Mesodermal cell (in vitro differentiated cells): Measurements from ENCODE around the gene SLC5A12.

ENCODE experiments used
- H3K27ac ChIP-seq: 2 replicates; pipeline ENCODE4 v1.7.0; 2013; ENCODE audit warnings: mild to moderate bottlenecking, low read depth, low read length, moderate library complexity; ENCODE audit not compliant: severe bottlenecking
- H3K36me3 ChIP-seq: 2 replicates; pipeline ENCODE4 v1.7.1; 2013; ENCODE audit warnings: mild to moderate bottlenecking, low read length, moderate library complexity; ENCODE audit not compliant: control insufficient read depth, insufficient read depth
- H3K4me1 ChIP-seq: one replicate; pipeline ENCODE4 v1.7.1; 2013; ENCODE audit warnings: mild to moderate bottlenecking, low read length; ENCODE audit not compliant: insufficient read depth, control insufficient read depth, poor library complexity, severe bottlenecking
- H3K4me3 ChIP-seq: 2 replicates; pipeline ENCODE4 v1.7.0; 2013; ENCODE audit warnings: low read length, control low read depth, mild to moderate bottlenecking; ENCODE audit not compliant: insufficient read depth, poor library complexity, severe bottlenecking; ENCODE audit errors: extremely low read depth
- H3K9me3 ChIP-seq: 2 replicates; pipeline ENCODE4 v1.7.1; 2013; ENCODE audit warnings: mild to moderate bottlenecking, low read length, moderate library complexity; ENCODE audit not compliant: control insufficient read depth
- WGBS, 2 experiments: methylation state at CpG; one replicate each; pipeline ENCODE4 v1.1.5; 2013; ENCODE audit warnings: missing lambda C conversion rate in 2 of 2; ENCODE audit not compliant: insufficient coverage in 2 of 2; 5-methylcytosine and 5-hydroxymethylcytosine counted together

Gene SLC5A12

GRCh38 chr11:26719998-26720397, 1.9 kb downstream of the SLC5A12 start:
- no peaks in the 10 kb centered on the region for H3K36me3 ChIP-seq
- H3K4me3 ChIP-seq = no peak overlapping the region
- no peaks in the 10 kb centered on the region for H3K9me3 ChIP-seq
- no peak overlapping the region for H3K27ac ChIP-seq
- no peaks in the 10 kb centered on the region for H3K4me1 ChIP-seq
- WGBS, 2 experiments = no CpG with 5 or more reads among the region's 2 CpGs

DNA sequence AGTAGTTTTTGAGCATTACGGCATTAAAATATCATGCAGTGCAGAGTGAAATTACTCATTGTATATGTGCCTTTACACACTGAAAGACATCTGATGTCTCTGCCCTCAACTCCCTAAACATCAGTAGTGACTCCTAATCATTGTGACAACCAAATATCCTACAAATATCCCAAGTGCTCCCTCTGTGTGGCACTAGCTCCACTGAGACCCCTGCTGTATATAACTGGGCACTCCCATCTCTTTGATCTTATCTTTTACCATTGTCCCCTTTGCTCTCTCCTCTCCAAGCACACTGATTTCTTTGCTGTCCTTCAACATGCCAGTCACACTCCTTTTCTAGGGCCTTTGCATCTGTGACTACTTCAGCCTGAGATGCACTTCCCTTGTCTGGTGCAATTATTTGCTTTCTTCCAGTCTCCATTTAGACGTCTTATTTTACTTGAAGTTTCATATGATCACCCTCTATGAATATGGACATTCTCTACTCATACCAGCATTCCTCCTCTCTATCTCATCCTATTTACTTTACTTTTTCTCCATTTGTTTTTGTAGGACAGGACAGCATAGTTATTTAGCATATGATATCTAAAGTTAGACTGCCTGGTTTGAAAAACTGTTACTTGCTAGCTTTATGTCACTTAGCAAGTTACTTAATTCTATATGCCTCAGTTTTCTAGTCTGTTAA, 2.4 kb downstream of the SLC5A12 start:
- Histone ChIP-seq H3K4me3 (no peak overlapping the region), H3K4me1 (no peaks in the 10 kb centered on the region), H3K36me3 (no peaks in the 10 kb centered on the region), H3K9me3 (no peaks in the 10 kb centered on the region), H3K27ac (no peak overlapping the region)
- WGBS, 2 experiments = 100% methylated on average over 1 of the region's 2 CpGs

GRCh38 chr11:26717771-26718170, 4.1 kb downstream of the SLC5A12 start:
- Histone ChIP-seq H3K27ac (no peak overlapping the region), H3K4me3 (no peak overlapping the region), H3K4me1 (no peaks in the 10 kb centered on the region), H3K36me3 (no peaks in the 10 kb centered on the region), H3K9me3 (no peaks in the 10 kb centered on the region)

DNA sequence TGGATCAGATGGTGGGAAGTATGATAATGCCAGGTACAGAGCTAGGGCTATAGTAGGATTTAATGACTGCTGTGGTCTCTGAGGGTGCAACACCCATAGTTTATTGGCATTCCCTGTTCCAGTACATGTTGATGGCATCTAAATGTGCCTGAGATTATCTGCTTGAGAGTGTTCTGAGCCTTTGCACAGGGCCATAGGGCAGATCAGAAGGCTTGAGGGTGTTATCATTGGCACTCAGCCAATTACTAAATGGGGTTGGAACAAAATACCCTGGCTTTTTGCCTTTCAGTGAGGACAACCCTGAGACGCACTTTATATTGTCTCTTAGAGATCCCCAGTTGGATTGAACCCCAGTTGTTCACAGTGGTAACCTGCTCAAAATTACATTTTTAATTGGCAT, 6.7 kb downstream of the SLC5A12 start:
- no peak overlapping the region for H3K4me3 ChIP-seq
- H3K36me3 ChIP-seq = no peaks in the 10 kb centered on the region
- H3K27ac ChIP-seq = no peak overlapping the region
- no peaks in the 10 kb centered on the region for H3K9me3 ChIP-seq
- 83 to 100% methylated on average over 1 of the region's 1 CpG for WGBS, 2 experiments
- H3K4me1 ChIP-seq = no peaks in the 10 kb centered on the region

- peaks cover 5% of the 10 kb centered on the region for H3K4me1 ChIP-seq
- peak overlapping the region; percentile 19 for H3K27ac ChIP-seq
- H3K36me3 ChIP-seq = no peaks in the 10 kb centered on the region
- H3K9me3 ChIP-seq = no peaks in the 10 kb centered on the region
- no peak overlapping the region for H3K4me3 ChIP-seq
- WGBS, 2 experiments = 37 to 94% methylated on average over 2 to 4 of the region's 5 CpGs
These were observed 9.4 kb downstream of the SLC5A12 start for GRCh38 chr11:26712497-26712896.

DNA sequence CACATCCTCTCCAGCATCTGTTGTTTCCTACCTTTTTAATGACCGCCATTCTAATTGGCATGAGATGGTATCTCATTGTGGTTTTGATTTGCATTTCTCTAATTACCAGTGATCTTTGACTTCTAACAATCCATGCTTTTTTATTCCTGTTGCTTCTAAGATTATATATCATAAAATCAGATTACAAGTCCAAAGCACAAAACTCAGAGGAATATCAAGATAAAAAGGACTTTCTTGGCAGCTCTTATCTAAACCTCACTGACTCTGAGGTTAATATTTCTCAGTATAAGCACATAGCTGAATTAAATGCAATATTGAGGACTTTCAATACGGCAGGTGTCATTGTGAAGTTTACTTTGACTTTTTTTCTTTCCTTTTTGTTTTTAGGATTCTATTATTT, 11.4 kb downstream of the SLC5A12 start:
- WGBS, 2 experiments = no CpG with 5 or more reads among the region's 2 CpGs
- no peak overlapping the region for H3K4me3 ChIP-seq
- H3K9me3 ChIP-seq = no peaks in the 10 kb centered on the region
- no peaks in the 10 kb centered on the region for H3K36me3 ChIP-seq
- peaks cover 5% of the 10 kb centered on the region for H3K4me1 ChIP-seq
- H3K27ac ChIP-seq = no peak overlapping the region

GRCh38 chr11:26708736-26709456, 13.0 kb downstream of the SLC5A12 start:
- Histone ChIP-seq H3K4me1 (peaks cover 5% of the 10 kb centered on the region), H3K4me3 (no peak overlapping the region), H3K36me3 (no peaks in the 10 kb centered on the region), H3K9me3 (no peaks in the 10 kb centered on the region), H3K27ac (no peak overlapping the region)
- no CpG with 5 or more reads among the region's 2 CpGs for WGBS, 2 experiments

DNA sequence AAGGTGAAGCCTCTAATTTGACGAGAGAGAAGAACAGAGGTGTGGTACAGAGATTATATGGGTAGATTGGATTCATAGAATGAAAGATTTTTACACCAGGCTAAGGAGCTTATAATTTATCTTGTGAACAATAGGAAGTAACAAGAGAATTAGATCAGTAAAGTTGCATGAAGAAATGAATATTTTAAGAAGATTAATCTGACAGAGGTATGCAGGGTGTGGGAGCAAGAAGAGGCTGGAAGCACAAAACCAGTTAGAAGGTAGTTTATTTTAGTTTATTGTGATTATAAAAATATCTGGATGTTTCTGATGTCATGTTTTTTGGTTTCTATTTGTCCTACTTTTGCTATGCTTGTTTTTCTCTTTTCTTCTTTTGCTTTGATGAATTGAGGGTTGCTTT, 15.7 kb downstream of the SLC5A12 start:
- no peaks in the 10 kb centered on the region for H3K9me3 ChIP-seq
- WGBS, 2 experiments = 88 to 89% methylated on average over 1 of the region's 1 CpG
- H3K4me1 ChIP-seq = peaks cover 6% of the 10 kb centered on the region
- H3K36me3 ChIP-seq = no peaks in the 10 kb centered on the region
- H3K4me3 ChIP-seq = no peak overlapping the region
- H3K27ac ChIP-seq = no peak overlapping the region

GRCh38 chr11:26704249-26704648, 17.6 kb downstream of the SLC5A12 start:
- no peaks in the 10 kb centered on the region for H3K9me3 ChIP-seq
- 71% methylated on average over 1 of the region's 1 CpG; no CpG with 5 or more reads in 1 of the 2 experiments for WGBS, 2 experiments
- peaks cover 15% of the 10 kb centered on the region for H3K4me1 ChIP-seq
- H3K36me3 ChIP-seq = no peaks in the 10 kb centered on the region
- no peak overlapping the region for H3K4me3 ChIP-seq
- no peak overlapping the region for H3K27ac ChIP-seq

DNA sequence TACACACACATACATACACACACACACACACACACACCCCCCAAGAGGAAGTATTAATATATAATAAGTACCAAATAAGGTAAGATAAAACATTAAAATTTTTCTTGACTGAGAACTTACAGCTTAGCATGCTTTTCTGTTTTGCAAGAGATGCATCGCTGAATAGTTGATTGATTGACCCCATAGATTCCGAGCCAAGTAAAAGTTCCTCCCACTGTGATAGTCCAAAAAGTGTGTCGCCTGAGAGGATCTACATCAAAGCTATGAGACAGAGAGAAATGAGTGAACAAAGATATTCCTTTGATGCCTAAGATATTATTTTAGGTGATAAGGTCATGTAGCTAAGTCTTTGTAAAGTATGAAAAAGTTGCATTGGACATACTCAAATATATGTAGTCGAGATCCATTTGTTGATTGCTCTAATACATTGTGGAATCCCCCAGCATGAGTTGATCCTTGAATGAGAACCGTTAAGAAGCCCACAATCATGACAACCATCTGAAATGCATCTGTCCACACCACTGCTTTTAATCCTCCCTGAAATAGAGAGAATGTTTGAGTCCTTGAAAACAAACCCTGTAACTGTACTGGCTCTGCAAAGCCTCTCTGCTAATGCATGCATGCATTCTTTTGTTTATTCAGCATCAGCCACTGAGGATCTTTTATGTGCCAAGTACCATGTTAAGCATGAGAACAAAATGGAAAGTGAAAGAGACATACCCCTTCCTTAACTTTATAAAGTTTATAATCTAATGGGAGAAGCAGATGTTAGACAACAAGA, 18.3 kb downstream of the SLC5A12 start:
- Histone ChIP-seq H3K4me1 (peaks cover 11% of the 10 kb centered on the region), H3K36me3 (no peaks in the 10 kb centered on the region), H3K4me3 (no peak overlapping the region), H3K9me3 (no peaks in the 10 kb centered on the region), H3K27ac (no peak overlapping the region)
- WGBS, 2 experiments = 91 to 100% methylated on average over 3 to 4 of the region's 5 CpGs

- H3K9me3 ChIP-seq = no peaks in the 10 kb centered on the region
- no peak overlapping the region for H3K4me3 ChIP-seq
- peaks cover 11% of the 10 kb centered on the region for H3K4me1 ChIP-seq
- H3K36me3 ChIP-seq = no peaks in the 10 kb centered on the region
- no peak overlapping the region for H3K27ac ChIP-seq
These were observed 19.5 kb downstream of the SLC5A12 start for GRCh38 chr11:26702406-26702805.
